ENCODE data around the gene KRTAP5-6.

GRCh38 chr11:1702506-1702905 is 5.5 kb downstream of the KRTAP5-6 start:
- TF ChIP-seq GATA3 (IDR thresholded peaks at IDR 0.05; ENCODE audit: low read depth, low read length) (no peak), GATA2 (IDR thresholded peaks at IDR 0.05; ENCODE audit: low read depth, low read length) (no peak)
